HCT116 (cell line): ENCODE measurements around the gene MYLK4.

Experiments used
- CEBPB ChIP-seq: IDR thresholded peaks from 2 replicates; pipeline ENCODE4 v1.6.1; 2012; ENCODE audit warnings: low read depth
- ELF1 ChIP-seq: IDR thresholded peaks from 2 replicates; pipeline ENCODE4 v1.6.1; 2012; ENCODE audit warnings: low read depth, borderline replicate concordance
- EZH2 ChIP-seq: fragments of 200-600 bp; sonication (generic); IDR thresholded peaks from 2 replicates; pipeline ENCODE4 v1.6.1; 2017; ENCODE audit warnings: antibody characterized with exemption, mixed run types
- MAX ChIP-seq: IDR thresholded peaks from 2 replicates; pipeline ENCODE4 v1.6.1; 2012
- POLR2A ChIP-seq: IDR thresholded peaks from 2 replicates; pipeline ENCODE4 v1.7.0; 2011; ENCODE audit warnings: borderline replicate concordance; ENCODE audit not compliant: insufficient read depth, insufficient read length; ENCODE audit errors: extremely low read depth
- POLR2AphosphoS5 ChIP-seq: IDR thresholded peaks from 2 replicates; pipeline ENCODE4 v1.6.1; 2011; ENCODE audit warnings: mild to moderate bottlenecking, low read depth, low read length, moderate library complexity
- RAD21 ChIP-seq: IDR thresholded peaks from 2 replicates; pipeline ENCODE4 v1.6.1; 2012; ENCODE audit warnings: low read depth, mild to moderate bottlenecking
- REST ChIP-seq: IDR thresholded peaks from 2 replicates; pipeline ENCODE4 v1.6.1; 2012; ENCODE audit warnings: low read depth
- TCF7L2 ChIP-seq: IDR thresholded peaks from 2 replicates; pipeline ENCODE4 v1.7.0; 2011; ENCODE audit warnings: borderline replicate concordance, inconsistent platforms; ENCODE audit not compliant: insufficient read depth, insufficient read length; ENCODE audit errors: extremely low read depth
- YY1 ChIP-seq: IDR thresholded peaks from 2 replicates; pipeline ENCODE4 v1.6.1; 2011; ENCODE audit warnings: low read length, low read depth, moderate library complexity, mild to moderate bottlenecking; ENCODE audit not compliant: insufficient replicate concordance; ENCODE audit errors: extremely low read depth
- ZFX ChIP-seq: fragments of 450-650 bp; IDR thresholded peaks from 2 replicates; pipeline ENCODE4 v1.6.1; 2017
- TF ChIP-seq, protein P1 (sequence below), 3 experiments: fragments of 200-600 bp in 1 of 3; sonication (generic) in 1 of 3; IDR thresholded peaks in 2 of 3; conservative IDR thresholded peaks in 1 of 3; 2 replicates each; pipeline ENCODE4 v1.5.1; 2012 to 2017; ENCODE audit warnings: low read depth in 2 of 3, low read length in 2 of 3, antibody characterized with exemption in 1 of 3, borderline replicate concordance in 1 of 3, control low read depth in 1 of 3, mild to moderate bottlenecking in 1 of 3, mixed read lengths in 1 of 3, mixed run types in 1 of 3, moderate library complexity in 1 of 3; ENCODE audit not compliant: insufficient read depth in 1 of 3
- TF ChIP-seq, protein P2 (sequence below): IDR thresholded peaks from 2 replicates; pipeline ENCODE4 v1.6.1; 2012

DNA sequence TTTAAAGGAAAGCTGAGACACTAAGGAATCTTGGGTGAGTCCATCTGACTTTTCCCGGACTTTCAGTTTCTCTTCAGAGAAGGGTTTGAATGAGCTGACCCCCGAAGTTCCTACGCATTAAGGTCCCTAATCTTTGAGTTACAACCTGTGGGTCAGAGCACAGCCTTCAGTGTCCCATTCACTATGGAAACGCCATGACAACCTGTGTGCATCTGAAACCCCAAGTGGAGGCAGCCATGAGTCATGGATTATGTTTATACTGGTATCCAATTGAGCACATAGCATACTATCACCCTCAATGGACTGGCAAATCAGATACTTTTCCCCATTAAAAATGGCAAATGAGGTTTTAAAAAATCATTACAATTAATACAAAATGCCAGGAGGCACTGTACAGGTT, 11.4 kb downstream of the MYLK4 start:
- TF ChIP-seq, protein P1, sequence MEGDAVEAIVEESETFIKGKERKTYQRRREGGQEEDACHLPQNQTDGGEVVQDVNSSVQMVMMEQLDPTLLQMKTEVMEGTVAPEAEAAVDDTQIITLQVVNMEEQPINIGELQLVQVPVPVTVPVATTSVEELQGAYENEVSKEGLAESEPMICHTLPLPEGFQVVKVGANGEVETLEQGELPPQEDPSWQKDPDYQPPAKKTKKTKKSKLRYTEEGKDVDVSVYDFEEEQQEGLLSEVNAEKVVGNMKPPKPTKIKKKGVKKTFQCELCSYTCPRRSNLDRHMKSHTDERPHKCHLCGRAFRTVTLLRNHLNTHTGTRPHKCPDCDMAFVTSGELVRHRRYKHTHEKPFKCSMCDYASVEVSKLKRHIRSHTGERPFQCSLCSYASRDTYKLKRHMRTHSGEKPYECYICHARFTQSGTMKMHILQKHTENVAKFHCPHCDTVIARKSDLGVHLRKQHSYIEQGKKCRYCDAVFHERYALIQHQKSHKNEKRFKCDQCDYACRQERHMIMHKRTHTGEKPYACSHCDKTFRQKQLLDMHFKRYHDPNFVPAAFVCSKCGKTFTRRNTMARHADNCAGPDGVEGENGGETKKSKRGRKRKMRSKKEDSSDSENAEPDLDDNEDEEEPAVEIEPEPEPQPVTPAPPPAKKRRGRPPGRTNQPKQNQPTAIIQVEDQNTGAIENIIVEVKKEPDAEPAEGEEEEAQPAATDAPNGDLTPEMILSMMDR (IDR thresholded peaks at IDR 0.05 in 2 of 3, conservative IDR thresholded peaks at IDR 0.05 in 1 of 3; ENCODE audit: borderline replicate concordance in 1 of 3, insufficient read depth in 1 of 3, low read depth in 2 of 3, low read length in 2 of 3), result no peak
- TF ChIP-seq, protein P2, sequence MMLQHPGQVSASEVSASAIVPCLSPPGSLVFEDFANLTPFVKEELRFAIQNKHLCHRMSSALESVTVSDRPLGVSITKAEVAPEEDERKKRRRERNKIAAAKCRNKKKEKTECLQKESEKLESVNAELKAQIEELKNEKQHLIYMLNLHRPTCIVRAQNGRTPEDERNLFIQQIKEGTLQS, result no peak
- TF ChIP-seq YY1 (no peak), RAD21 (no peak), TCF7L2 (no peak), POLR2AphosphoS5 (no peak), ZFX (no peak), MAX (no peak), ELF1 (no peak), REST (no peak), POLR2A (no peak), CEBPB (no peak), EZH2 (no peak)
